Tibial artery (tissue), 4 donors: ENCODE measurements around the gene ZNF182.
"Not testable (repeated sequence)": the region's sequence is repeated elsewhere in the genome, so short reads cannot be mapped to it uniquely, and the experiment has no call there.

Source experiments
- DNase-seq, 2 donors: peaks; one replicate each; pipeline ENCODE4 v3.0.0-alpha.2; 2019
- H3K27ac ChIP-seq, 2 donors: fragments of 200-600 bp; sonication (generic) in 1 of 2; 1 replicate in 1 of 2; 2 replicates in 1 of 2; pipeline ENCODE4 v1.5.1; 2018 to 2019; ENCODE audit warnings: mild to moderate bottlenecking in 1 of 2
- H3K27me3 ChIP-seq, 2 donors: fragments of 200-600 bp; sonication (generic) in 1 of 2; one replicate each; pipeline versions ENCODE4 v1.5.1 to v1.6.0; 2016 to 2019
- H3K36me3 ChIP-seq, 3 donors: fragments of 200-600 bp; sonication (generic) in 2 of 3; one replicate each; pipeline ENCODE4 v1.5.1; 2016 to 2019; ENCODE audit warnings: mild to moderate bottlenecking in 2 of 3
- H3K4me1 ChIP-seq, 4 donors: fragments of 200-600 bp; sonication (generic) in 2 of 4; 1 replicate in 3 of 4; 2 replicates in 1 of 4; pipeline ENCODE4 v1.5.1; 2016 to 2019
- H3K4me3 ChIP-seq, 2 donors: fragments of 200-600 bp; sonication (generic) in 1 of 2; 1 replicate in 1 of 2; 2 replicates in 1 of 2; pipeline ENCODE4 v1.5.1; 2018 to 2019; ENCODE audit warnings: mild to moderate bottlenecking in 2 of 2
- H3K9me3 ChIP-seq, 3 donors: fragments of 200-600 bp; sonication (generic) in 1 of 3; one replicate each; pipeline ENCODE4 v1.5.1; 2016 to 2019
- CTCF ChIP-seq, 2 experiments: fragments of 200-600 bp in 1 of 2; fragments of 450-650 bp in 1 of 2; IDR thresholded peaks; one replicate each; pipeline ENCODE4 v1.5.1; 2017 to 2019; ENCODE audit warnings: antibody characterized with exemption in 2 of 2, mild to moderate bottlenecking in 1 of 2, moderate library complexity in 1 of 2
- intact Hi-C: fragments of 100-400 bp; cut with DNase I; formaldehyde crosslinking; loops from one replicate; pipeline ENCODE4 v1.15.0; 2023; ENCODE audit warnings: low total_unique reads

The ZNF182 gene

DNA sequence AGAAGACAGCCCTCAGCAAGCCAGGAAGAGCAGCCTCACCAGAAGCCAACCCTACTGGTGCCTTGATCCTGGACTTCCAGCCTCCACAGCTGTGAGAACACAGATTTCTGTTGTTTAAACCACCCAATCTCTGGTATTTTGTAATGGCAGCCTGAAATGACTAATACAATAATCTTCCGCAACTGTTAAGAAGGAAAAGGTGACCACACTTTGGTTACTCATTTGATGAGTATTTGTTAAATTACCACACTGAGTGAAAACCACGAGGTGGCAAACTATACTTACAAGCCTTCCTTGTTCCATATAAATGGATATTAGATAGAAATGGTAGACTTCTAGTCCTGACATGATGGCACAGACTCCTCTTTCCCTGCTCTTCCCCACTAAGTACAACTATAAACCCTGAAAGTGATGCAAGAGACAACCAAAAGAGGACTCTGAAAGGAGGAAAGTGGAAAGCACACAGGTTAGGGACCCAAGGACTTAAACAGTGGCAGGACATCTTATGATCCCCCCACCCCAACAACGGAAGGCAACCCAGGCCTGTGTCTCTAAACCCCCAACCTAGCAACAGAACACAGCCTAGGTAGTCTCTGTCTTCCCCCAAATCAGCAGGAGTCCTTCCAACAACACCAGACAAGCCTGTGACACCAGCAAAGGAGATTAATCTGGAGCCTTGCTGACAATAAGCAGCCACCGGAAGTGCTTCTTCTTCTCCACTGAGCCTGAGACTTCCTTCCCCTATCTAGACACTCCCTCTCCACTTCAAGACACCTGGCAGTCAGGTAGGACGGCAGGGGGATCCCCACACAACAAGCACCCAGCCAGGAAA is 12.3 kb downstream of the ZNF182 start:
- Histone ChIP-seq H3K4me1 (no peaks in the 10 kb centered on the region), H3K4me3 (no peak overlapping the region), H3K9me3 (peaks cover 0 to under 1% (median 0%) of the 10 kb centered on the region in 3 donors), H3K36me3 (peaks cover 0 to 18% (median 11%) of the 10 kb centered on the region in 3 donors), H3K27ac (no peak overlapping the region), H3K27me3 (no peaks in the 10 kb centered on the region)
- no peak for TF ChIP-seq CTCF (IDR thresholded peaks at IDR 0.05)
- DNase-seq = no peak
- intact Hi-C loops = no loop called here

- intact Hi-C loops = no loop called here
- Histone ChIP-seq H3K36me3 (peaks cover 50 to 75% (median 58%) of the 10 kb centered on the region in 3 donors), H3K27ac (no peak overlapping the region), H3K27me3 (no peaks in the 10 kb centered on the region), H3K9me3 (peaks cover 0 to 86% (median 62%) of the 10 kb centered on the region in 3 donors), H3K4me1 (no peaks in the 10 kb centered on the region), H3K4me3 (no peak overlapping the region)
- DNase-seq = no peak
- no peak for TF ChIP-seq CTCF (IDR thresholded peaks at IDR 0.05)
Observed at GRCh38 chrX:47976254-47977151, 27.3 kb downstream of the ZNF182 start.

- peaks cover 0 to 74% (median 64%) of the 10 kb centered on the region in 3 donors for H3K9me3 ChIP-seq
Observed at GRCh38 chrX:47973235-47973634, 30.6 kb downstream of the ZNF182 start.

GRCh38 chrX:47965526-47965925 is 38.3 kb downstream of the ZNF182 start:
- H3K27me3 ChIP-seq, H3K4me1 ChIP-seq, H3K27ac ChIP-seq, H3K36me3 ChIP-seq, DNase-seq, intact Hi-C loops, H3K4me3 ChIP-seq: not testable (repeated sequence)
- peaks cover 0 to 40% (median 32%) of the 10 kb centered on the region in 3 donors for H3K9me3 ChIP-seq

More at GRCh38 chrX:47973235-47973634, 30.6 kb downstream of the ZNF182 start:
- Histone ChIP-seq H3K4me3 (no peak overlapping the region), H3K36me3 (peaks cover 23 to 43% (median 28%) of the 10 kb centered on the region in 3 donors), H3K4me1 (no peaks in the 10 kb centered on the region), H3K27me3 (no peaks in the 10 kb centered on the region), H3K27ac (no peak overlapping the region)
- DNase-seq = no peak
- TF ChIP-seq CTCF (IDR thresholded peaks at IDR 0.05) = no peak
- intact Hi-C loops = no loop called here

DNA sequence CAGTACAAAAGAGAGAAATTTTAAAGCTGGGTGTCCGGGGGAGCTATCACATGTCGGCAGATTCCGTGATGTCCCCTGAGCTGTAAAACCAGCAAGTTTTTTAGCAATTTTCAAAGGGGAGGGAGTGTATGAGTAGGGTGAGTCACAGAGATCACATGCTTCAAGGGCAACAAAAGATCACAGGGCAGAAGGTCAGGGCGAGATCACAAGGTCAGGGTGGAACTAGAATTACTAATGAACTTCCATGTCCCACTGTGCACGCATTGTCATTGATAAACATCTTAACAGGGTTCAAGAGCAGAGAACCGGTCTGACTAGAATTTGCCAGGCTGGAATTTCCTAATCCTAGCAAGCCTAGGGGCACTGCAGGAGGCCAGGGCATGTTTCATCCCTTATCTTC is 42.0 kb downstream of the ZNF182 start:
- H3K27me3 ChIP-seq, DNase-seq, intact Hi-C loops, H3K4me1 ChIP-seq, H3K4me3 ChIP-seq, H3K27ac ChIP-seq, H3K36me3 ChIP-seq: not testable (repeated sequence)
- H3K9me3 ChIP-seq = peaks cover 0 to 18% (median 10%) of the 10 kb centered on the region in 3 donors

DNA sequence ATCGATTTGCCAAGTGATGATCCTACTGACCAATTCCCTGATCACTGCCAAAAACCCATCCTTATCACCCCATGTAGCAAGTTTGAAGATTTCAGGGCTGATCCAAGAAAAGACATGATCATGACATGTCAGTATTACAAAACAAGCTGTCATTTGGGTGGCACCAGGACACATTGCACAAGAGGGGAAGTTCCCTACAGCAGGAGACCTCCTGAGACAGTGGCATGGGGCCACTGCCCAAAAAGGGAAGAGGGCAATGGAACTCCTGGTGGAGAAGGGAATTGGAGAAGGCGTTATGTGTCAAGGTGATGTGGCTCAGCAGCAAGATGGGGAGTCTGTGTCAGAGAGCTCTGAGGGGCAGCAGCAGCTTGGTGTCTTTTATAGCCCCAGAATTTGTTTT is 43.4 kb downstream of the ZNF182 start:
- H3K27me3 ChIP-seq = no peaks in the 10 kb centered on the region
- DNase-seq = no peak
- no peak overlapping the region for H3K27ac ChIP-seq
- H3K36me3 ChIP-seq = no peaks in the 10 kb centered on the region
- no peaks in the 10 kb centered on the region for H3K4me1 ChIP-seq
- H3K4me3 ChIP-seq = no peak overlapping the region
- peaks cover 0 to 7% (median 6%) of the 10 kb centered on the region in 3 donors for H3K9me3 ChIP-seq
- intact Hi-C loops = no loop called here
- TF ChIP-seq CTCF (IDR thresholded peaks at IDR 0.05) = no peak
